Tibial nerve (tissue), 4 donors: ENCODE measurements around the gene MOB1B.

Source experiments
- CTCF ChIP-seq, 5 experiments: fragments of 200-600 bp in 3 of 5; fragments of 450-650 bp in 2 of 5; sonication (generic) in 3 of 5; IDR thresholded peaks; one replicate each; pipeline ENCODE4 v1.5.1; 2016 to 2019; ENCODE audit warnings: antibody characterized with exemption in 5 of 5, mild to moderate bottlenecking in 3 of 5, moderate library complexity in 2 of 5
- EP300 ChIP-seq, 2 donors: sonication (generic); formaldehyde crosslinking; IDR thresholded peaks; one replicate each; pipeline ENCODE4 v1.6.1; 2017; ENCODE audit warnings: antibody characterized with exemption in 2 of 2, mild to moderate bottlenecking in 1 of 2
- POLR2A ChIP-seq, 2 donors: fragments of 450-650 bp; IDR thresholded peaks; one replicate each; pipeline ENCODE4 v1.6.1; 2017; ENCODE audit warnings: antibody characterized with exemption in 2 of 2, mild to moderate bottlenecking in 2 of 2, moderate library complexity in 2 of 2

GRCh38 chr4:71006203-71006907 lies 104.2 kb downstream of the MOB1B start:
- no peak for TF ChIP-seq CTCF (IDR thresholded peaks at IDR 0.05)
- TF ChIP-seq POLR2A (IDR thresholded peaks at IDR 0.05): no peak
- TF ChIP-seq EP300 (IDR thresholded peaks at IDR 0.05): no peak
